GM12873 (cell line): ENCODE results near the gene FAH.

Experiments
- TF ChIP-seq, protein P1 (sequence below): IDR thresholded peaks from 2 replicates; pipeline ENCODE4 v1.5.1; 2012; ENCODE audit warnings: low read depth, mild to moderate bottlenecking, moderate library complexity, low read length, control low read depth; ENCODE audit not compliant: insufficient read depth; ENCODE audit errors: missing control alignments

The FAH gene

DNA sequence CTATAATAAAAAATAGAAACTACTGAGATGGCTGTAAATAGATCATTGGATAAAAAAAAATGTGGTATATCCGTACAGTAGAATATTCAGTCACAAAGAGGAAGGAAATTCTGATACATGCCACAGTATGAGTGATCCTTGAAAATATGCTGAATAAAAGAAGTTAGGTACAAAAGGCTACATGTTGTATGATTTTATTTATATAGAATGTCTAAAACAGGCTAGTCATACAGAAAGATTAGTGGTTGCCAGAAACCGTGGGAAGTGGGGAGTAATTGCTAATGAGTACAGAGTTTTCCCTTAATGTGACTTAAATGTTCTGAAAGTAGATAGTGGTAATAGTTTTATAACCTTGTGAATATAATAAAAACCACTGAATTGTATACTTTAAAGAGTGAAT, 24.9 kb upstream of the FAH start:
- TF ChIP-seq, protein P1, sequence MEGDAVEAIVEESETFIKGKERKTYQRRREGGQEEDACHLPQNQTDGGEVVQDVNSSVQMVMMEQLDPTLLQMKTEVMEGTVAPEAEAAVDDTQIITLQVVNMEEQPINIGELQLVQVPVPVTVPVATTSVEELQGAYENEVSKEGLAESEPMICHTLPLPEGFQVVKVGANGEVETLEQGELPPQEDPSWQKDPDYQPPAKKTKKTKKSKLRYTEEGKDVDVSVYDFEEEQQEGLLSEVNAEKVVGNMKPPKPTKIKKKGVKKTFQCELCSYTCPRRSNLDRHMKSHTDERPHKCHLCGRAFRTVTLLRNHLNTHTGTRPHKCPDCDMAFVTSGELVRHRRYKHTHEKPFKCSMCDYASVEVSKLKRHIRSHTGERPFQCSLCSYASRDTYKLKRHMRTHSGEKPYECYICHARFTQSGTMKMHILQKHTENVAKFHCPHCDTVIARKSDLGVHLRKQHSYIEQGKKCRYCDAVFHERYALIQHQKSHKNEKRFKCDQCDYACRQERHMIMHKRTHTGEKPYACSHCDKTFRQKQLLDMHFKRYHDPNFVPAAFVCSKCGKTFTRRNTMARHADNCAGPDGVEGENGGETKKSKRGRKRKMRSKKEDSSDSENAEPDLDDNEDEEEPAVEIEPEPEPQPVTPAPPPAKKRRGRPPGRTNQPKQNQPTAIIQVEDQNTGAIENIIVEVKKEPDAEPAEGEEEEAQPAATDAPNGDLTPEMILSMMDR: no peak

DNA sequence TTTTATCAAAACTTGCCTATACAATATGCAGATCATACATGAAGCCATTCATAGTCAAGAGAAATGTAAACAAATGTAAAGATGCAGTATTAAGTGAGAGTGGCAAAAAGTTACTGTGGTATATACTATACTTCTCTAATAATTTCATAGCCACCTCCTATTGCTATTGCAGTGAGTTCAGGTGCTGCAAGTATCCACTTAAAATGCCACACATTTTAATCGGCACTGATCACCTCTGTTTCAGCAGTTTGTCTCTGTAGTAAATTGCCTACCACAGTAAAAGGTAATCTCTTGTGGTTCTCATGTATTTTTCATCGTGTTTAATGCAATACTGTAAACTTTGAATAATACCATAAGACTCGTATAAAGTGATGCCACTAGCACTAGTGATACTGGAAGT, 20.4 kb upstream of the FAH start:
- TF ChIP-seq, protein P1: no peak

DNA sequence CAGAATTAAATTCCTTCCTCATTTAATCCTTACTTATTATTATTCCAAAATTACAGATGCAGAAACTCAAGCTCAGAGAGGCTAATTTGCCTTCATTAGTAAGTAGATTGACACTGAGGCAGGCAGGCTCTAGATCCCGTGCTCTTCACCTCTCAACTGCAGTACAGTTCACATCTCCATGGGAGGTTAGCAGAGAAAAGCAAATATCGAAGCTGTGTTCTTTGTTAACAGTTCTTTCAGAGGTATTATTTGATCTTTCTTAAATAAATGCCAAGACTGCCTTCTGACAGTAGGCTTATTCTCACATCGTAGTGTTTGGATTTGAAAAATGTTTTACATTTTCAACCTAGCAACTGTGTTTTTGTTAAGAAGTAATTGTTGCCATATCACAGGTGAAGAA, 15.9 kb upstream of the FAH start:
- TF ChIP-seq, protein P1: no peak

DNA sequence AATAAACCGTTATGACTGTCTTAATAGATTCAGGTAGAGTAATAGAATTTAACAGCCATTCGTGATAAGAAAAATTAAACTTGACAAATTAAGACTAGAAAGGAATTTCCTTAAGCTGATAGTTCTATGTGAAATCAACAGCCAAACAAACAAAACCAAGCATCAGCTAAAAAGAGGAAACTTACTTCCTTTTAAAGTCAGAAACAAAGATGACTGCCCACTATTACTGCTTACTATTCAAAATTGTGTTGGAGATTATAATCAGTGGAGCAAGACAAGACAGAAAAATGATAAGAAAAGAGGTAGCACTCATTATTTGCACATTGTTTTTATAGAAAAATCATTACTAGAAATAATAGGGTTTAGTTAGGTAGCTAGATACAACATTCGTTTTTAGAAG, 13.8 kb upstream of the FAH start:
- TF ChIP-seq, protein P1: no peak

DNA sequence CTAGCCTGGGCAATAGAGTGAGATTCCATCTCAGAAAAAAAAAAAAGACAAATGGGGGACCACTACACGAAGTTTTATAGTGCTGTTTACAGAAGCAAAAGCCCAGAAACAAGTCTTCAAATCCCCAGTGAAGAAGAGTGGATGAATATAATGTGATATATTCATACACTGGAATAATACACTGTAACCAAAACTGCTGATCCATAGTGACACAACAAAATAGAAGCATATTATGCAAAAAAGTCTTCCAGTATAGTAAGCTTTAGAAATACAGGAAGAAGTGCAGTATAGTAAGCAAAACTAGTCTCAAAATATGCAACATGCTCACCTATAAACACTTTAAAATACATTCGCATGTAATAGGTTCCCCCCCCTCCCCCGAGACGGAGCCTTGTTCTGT, 11.9 kb upstream of the FAH start:
- TF ChIP-seq, protein P1: no peak

DNA sequence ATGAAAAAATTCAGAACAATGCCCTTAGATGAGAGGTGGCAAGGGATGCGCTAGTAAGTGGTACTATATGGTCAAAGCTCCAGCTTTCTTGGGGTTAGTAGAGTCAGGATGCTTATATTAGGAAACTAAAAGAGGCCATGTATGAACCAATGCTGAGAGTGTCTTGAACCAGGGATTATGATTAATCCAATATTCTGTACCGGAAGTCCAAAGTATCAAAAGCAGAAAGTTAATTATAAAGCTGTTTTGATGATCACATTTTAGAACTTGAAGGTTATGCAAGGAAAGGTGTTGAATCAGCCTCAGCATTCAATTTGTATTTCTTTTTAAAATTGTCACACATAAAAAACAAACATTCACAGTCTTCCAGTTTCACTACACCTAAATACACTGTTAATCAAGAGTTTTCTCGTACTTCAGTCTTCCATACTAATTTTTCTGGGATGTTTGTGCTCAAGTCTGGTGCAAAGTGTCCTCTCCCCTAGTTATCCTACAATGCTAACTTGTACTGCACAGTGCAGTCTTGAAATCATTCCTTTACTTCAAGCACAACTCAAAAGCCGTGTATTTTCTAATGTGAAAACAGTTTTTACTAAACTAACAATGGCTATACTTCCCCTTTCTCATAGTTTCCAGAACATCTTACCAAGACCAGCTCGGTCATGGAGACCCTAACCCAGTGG, 10.7 kb upstream of the FAH start:
- TF ChIP-seq, protein P1: no peak

DNA sequence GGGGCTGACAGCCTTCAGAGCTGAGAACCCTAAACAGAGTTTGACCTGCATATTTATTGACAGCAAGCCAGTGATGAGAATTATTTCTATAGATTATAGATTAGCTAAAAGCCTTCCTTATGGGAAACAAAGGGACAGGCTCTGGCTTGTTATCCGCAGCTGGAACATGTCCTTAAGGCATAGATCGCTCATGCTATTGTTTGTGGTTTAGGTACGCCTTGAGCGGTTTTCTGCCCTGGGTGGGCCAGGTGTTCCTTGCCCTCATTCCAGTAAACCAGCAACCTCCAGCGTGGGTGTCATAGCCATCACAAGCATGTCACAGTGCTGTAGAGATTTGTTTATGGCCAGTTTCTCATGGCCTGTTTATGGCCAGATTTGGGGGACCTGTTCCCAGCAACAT, 10.2 kb upstream of the FAH start:
- TF ChIP-seq, protein P1: no peak

DNA sequence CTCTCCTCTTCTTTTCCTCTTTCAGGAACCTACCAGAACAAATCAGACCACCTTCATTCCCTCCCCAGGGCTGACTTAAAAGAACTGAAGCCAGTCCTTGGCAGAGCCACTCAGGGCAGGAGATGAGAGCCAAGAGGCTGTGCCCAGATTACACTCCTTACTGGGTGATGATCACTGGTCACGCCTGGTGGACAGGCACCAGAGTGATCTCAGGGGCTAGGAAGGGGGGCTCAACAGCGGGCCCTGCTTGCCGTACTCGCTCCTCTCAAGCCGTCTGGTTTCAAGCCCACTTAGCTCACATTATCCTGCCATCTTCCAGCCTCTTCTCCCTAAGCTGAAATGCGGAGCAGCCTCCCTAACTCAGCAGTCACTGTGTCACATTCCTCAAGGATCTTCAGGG, 1.7 kb upstream of the FAH start:
- TF ChIP-seq, protein P1: no peak
